Endothelial cell (in vitro differentiated cells): ENCODE measurements around the gene KCNE1. TPM values are rescaled to one million over a fixed set of nuclear protein-coding genes. Genes with fewer than 3 reads are reported as not detected.
"Not testable (repeated sequence)": the region's sequence is repeated elsewhere in the genome, so short reads cannot be mapped to it uniquely, and the experiment has no call there.

Source experiments
- DNase-seq: peaks from one replicate; pipeline ENCODE4 v3.0.0; 2021; ENCODE audit warnings: low spot score
- H3K27ac Mint-ChIP-seq: one replicate; pipeline ENCODE4 v1.8.0; 2021; ENCODE audit warnings: mixed read lengths, inconsistent platforms; ENCODE audit not compliant: unreplicated experiment
- H3K27me3 Mint-ChIP-seq: one replicate; pipeline ENCODE4 v1.8.0; 2021; ENCODE audit warnings: mild to moderate bottlenecking, moderate library complexity, mixed read lengths, inconsistent platforms; ENCODE audit not compliant: unreplicated experiment
- H3K36me3 Mint-ChIP-seq: one replicate; pipeline ENCODE4 v1.8.0; 2021; ENCODE audit warnings: mild to moderate bottlenecking, low read depth, mixed read lengths, inconsistent platforms; ENCODE audit not compliant: unreplicated experiment
- H3K4me1 Mint-ChIP-seq: one replicate; pipeline ENCODE4 v1.8.0; 2021; ENCODE audit warnings: mild to moderate bottlenecking, mixed read lengths, inconsistent platforms; ENCODE audit not compliant: unreplicated experiment
- H3K4me3 Mint-ChIP-seq: one replicate; pipeline ENCODE4 v1.8.0; 2021; ENCODE audit warnings: mild to moderate bottlenecking, mixed read lengths, inconsistent platforms; ENCODE audit not compliant: unreplicated experiment
- H3K9me3 Mint-ChIP-seq: one replicate; pipeline ENCODE4 v1.8.0; 2021; ENCODE audit warnings: mixed read lengths, inconsistent platforms; ENCODE audit not compliant: unreplicated experiment
- CTCF ChIP-seq: fragments of 200-600 bp; sonication (generic); IDR thresholded peaks from one replicate; pipeline ENCODE4 v1.5.0; 2021; ENCODE audit warnings: antibody characterized with exemption; ENCODE audit not compliant: unreplicated experiment
- total RNA-seq: library from RNA; stranded (reverse); fragmentation: NEBNext Ultra II Directional; extraction: Animal tissue kit (Norgen Biotek cat#: 25700); gene quantifications from one replicate; pipeline ENCODE4 v1.2.1, GENCODE V29; 2021; ENCODE audit not compliant: unreplicated experiment

KCNE1 gene
- total RNA-seq, 1 donor from 2014 or later, result 0.26 TPM

- peaks cover 4% of the 10 kb centered on the region for H3K9me3 Mint-ChIP-seq
- TF ChIP-seq CTCF, result no peak
- no peaks in the 10 kb centered on the region for H3K36me3 Mint-ChIP-seq
- H3K27me3 Mint-ChIP-seq, result no peaks in the 10 kb centered on the region
- DNase-seq, result no peak
- H3K4me3 Mint-ChIP-seq, result no peak overlapping the region
- H3K27ac Mint-ChIP-seq, result no peak overlapping the region
- H3K4me1 Mint-ChIP-seq, result no peaks in the 10 kb centered on the region
Observed at GRCh38 chr21:34558166-34558565, 46.2 kb upstream of the KCNE1 start.

- Mint-ChIP-seq H3K36me3 (no peaks in the 10 kb centered on the region), H3K27me3 (no peaks in the 10 kb centered on the region), H3K9me3 (peaks cover 4% of the 10 kb centered on the region), H3K4me1 (no peaks in the 10 kb centered on the region), H3K4me3 (no peak overlapping the region), H3K27ac (no peak overlapping the region)
- DNase-seq, result no peak
- TF ChIP-seq CTCF, result no peak
Observed at GRCh38 chr21:34557261-34557660, 45.3 kb upstream of the KCNE1 start.

GRCh38 chr21:34554670-34555069 is 42.7 kb upstream of the KCNE1 start:
- not testable (repeated sequence) for H3K9me3 Mint-ChIP-seq, H3K27me3 Mint-ChIP-seq, H3K36me3 Mint-ChIP-seq, H3K4me3 Mint-ChIP-seq, H3K4me1 Mint-ChIP-seq, DNase-seq, H3K27ac Mint-ChIP-seq

- DNase-seq, result no peak
- H3K9me3 Mint-ChIP-seq, result peaks cover 4% of the 10 kb centered on the region
- H3K27me3 Mint-ChIP-seq, result peaks cover 1% of the 10 kb centered on the region
- no peak for TF ChIP-seq CTCF
- H3K4me3 Mint-ChIP-seq, result peak overlapping the region; percentile 38
- H3K36me3 Mint-ChIP-seq, result no peaks in the 10 kb centered on the region
- H3K4me1 Mint-ChIP-seq, result no peaks in the 10 kb centered on the region
- no peak overlapping the region for H3K27ac Mint-ChIP-seq
Observed at GRCh38 chr21:34554227-34554626, 42.2 kb upstream of the KCNE1 start.

GRCh38 chr21:34553151-34553952 is 41.3 kb upstream of the KCNE1 start:
- H3K9me3 Mint-ChIP-seq, result peaks cover 4% of the 10 kb centered on the region
- H3K27ac Mint-ChIP-seq, result no peak overlapping the region
- H3K4me3 Mint-ChIP-seq, result no peak overlapping the region
- H3K36me3 Mint-ChIP-seq, result no peaks in the 10 kb centered on the region
- H3K27me3 Mint-ChIP-seq, result peaks cover 1% of the 10 kb centered on the region
- DNase-seq, result no peak
- H3K4me1 Mint-ChIP-seq, result no peaks in the 10 kb centered on the region
- TF ChIP-seq CTCF, result no peak
